Type B pancreatic cell (in vitro differentiated cells): ENCODE results near the gene RIOX2. TPM values are rescaled to one million over a fixed set of nuclear protein-coding genes. Genes with fewer than 3 reads are reported as not detected.

ENCODE experiments used
- DNase-seq: peaks from one replicate; pipeline ENCODE4 v3.0.0; 2021; ENCODE audit warnings: mixed read lengths; ENCODE audit not compliant: unreplicated experiment; ENCODE audit errors: extremely low spot score
- H3K27ac Mint-ChIP-seq: 2 replicates; pipeline ENCODE4 v1.8.0; 2021; ENCODE audit warnings: mild to moderate bottlenecking, mixed read lengths
- H3K27me3 Mint-ChIP-seq: 2 replicates; pipeline ENCODE4 v1.8.0; 2021; ENCODE audit warnings: mixed read lengths
- H3K36me3 Mint-ChIP-seq: 2 replicates; pipeline ENCODE4 v1.8.0; 2021; ENCODE audit warnings: mixed read lengths
- H3K4me1 Mint-ChIP-seq: one replicate; pipeline ENCODE4 v1.8.0; 2021; ENCODE audit warnings: mixed read lengths; ENCODE audit not compliant: unreplicated experiment
- H3K4me3 Mint-ChIP-seq: 2 replicates; pipeline ENCODE4 v1.8.0; 2021; ENCODE audit warnings: mild to moderate bottlenecking, mixed read lengths
- H3K9me3 Mint-ChIP-seq: 2 replicates; pipeline ENCODE4 v1.8.0; 2021; ENCODE audit warnings: mixed read lengths
- CTCF ChIP-seq: fragments of 200-600 bp; sonication (generic); conservative IDR thresholded peaks from 2 replicates; pipeline ENCODE4 v1.5.0; 2021; ENCODE audit warnings: antibody characterized with exemption, mild to moderate bottlenecking
- total RNA-seq: library from RNA; stranded (reverse); gene quantifications from 2 replicates; pipeline ENCODE4 v1.2.1, GENCODE V29; 2021; ENCODE audit warnings: low replicate concordance

The RIOX2 gene
- total RNA-seq, 1 donor from 2014 or later: 27.9 TPM

DNA sequence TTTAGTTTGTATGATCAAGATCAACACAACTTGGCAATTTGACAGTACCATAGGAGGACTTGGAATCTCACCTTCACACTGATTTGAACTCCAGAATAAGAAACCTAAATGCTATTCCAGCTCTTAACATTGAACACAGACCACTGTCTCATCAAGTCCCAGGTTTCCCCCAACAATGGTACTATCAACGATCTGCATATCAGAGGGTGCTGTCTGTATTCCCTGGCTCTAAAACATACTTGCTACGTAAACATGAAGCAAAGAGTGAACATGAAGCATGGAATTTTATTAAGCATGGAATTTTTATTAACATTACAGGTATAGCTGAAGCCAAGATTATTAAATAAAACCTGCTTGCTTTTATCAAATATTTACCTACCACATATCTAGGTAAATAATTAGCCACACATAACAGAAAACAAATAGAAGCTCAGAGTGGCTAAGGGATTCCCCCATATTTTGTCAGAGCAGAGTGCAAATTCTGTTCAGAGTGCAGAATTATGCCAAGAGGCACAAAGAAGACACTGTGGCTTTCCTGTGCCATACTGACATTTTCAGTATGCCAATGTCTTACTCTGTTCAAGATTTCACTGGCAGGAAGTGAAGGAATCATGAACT, 22.2 kb upstream of the RIOX2 start:
- Mint-ChIP-seq H3K27me3 (no peaks in the 10 kb centered on the region), H3K36me3 (no peaks in the 10 kb centered on the region), H3K4me3 (no peak overlapping the region), H3K27ac (no peak overlapping the region), H3K4me1 (no peaks in the 10 kb centered on the region), H3K9me3 (no peaks in the 10 kb centered on the region)
- no peak for DNase-seq
- no peak for TF ChIP-seq CTCF

GRCh38 chr3:97993526-97993925, 21.3 kb upstream of the RIOX2 start:
- no peak for DNase-seq
- H3K4me1 Mint-ChIP-seq: no peaks in the 10 kb centered on the region
- H3K9me3 Mint-ChIP-seq: no peaks in the 10 kb centered on the region
- TF ChIP-seq CTCF: no peak
- H3K27ac Mint-ChIP-seq: no peak overlapping the region
- no peaks in the 10 kb centered on the region for H3K36me3 Mint-ChIP-seq
- H3K4me3 Mint-ChIP-seq: no peak overlapping the region
- H3K27me3 Mint-ChIP-seq: no peaks in the 10 kb centered on the region

- DNase-seq: no peak
- Mint-ChIP-seq H3K27ac (no peak overlapping the region), H3K9me3 (no peaks in the 10 kb centered on the region), H3K27me3 (no peaks in the 10 kb centered on the region), H3K4me1 (no peaks in the 10 kb centered on the region), H3K36me3 (no peaks in the 10 kb centered on the region), H3K4me3 (no peak overlapping the region)
- TF ChIP-seq CTCF: no peak
Measured at GRCh38 chr3:97992547-97993173, 20.4 kb upstream of the RIOX2 start.

DNA sequence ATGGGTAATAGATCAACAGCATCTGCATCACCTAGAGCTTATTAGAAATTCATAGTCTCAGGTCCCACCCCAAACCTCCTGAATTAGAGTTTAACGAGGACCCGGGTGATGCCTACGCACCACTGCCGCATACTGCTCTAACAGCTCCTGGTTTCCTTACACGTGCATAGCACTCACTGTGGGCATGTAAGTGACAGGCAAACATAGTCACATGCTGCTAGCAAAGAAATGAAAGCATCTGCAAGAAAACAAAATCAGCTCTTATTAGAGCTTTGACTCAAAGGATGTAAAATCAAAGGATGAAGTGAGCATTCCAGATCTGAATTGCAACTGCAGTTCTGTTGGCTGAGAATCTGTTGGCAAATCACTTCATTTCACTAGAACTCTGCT, 19.1 kb upstream of the RIOX2 start:
- Mint-ChIP-seq H3K36me3 (no peaks in the 10 kb centered on the region), H3K4me3 (no peak overlapping the region), H3K27me3 (no peaks in the 10 kb centered on the region)

DNA sequence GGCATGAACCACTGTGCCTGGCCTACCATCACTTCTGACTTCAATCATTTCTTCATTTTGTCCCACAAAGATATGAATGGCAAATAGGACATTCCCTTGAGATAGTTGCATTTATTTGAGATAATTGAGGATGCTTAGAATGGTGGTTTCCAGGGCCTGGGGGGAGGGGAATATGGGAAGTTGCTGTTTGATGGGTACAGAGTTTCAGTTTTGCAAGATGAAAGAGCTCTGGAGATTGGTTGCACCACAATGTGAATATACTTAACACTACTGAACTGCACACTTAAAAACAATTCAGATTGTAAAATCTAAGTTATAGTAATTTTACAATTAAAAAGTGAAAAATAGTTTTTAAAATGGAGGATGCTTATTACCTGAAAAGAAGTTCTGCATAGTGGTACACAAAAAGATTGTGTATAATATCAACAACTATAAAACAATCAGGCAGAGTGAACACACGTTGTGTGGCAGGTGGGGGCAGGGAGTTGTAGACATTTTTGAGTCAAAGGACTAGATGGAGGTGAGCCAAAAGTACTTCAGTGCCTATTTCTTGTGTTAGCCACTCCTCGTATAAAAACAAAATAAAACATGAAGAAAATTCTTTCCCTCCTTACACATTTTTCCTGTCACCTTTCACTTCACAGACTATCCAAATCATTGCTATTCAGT, 18.5 kb upstream of the RIOX2 start:
- TF ChIP-seq CTCF: no peak

More for the DNA sequence above, 19.1 kb upstream of the RIOX2 start:
- Mint-ChIP-seq H3K9me3 (no peaks in the 10 kb centered on the region), H3K4me1 (no peaks in the 10 kb centered on the region), H3K27ac (no peak overlapping the region)
- no peak for TF ChIP-seq CTCF
- no peak for DNase-seq

More for the DNA sequence above, 18.5 kb upstream of the RIOX2 start:
- Mint-ChIP-seq H3K36me3 (no peaks in the 10 kb centered on the region), H3K27me3 (no peaks in the 10 kb centered on the region), H3K27ac (no peak overlapping the region), H3K4me1 (no peaks in the 10 kb centered on the region), H3K4me3 (no peak overlapping the region), H3K9me3 (no peaks in the 10 kb centered on the region)
- DNase-seq: no peak
